GM21786 (cell line): Measurements from ENCODE around the gene VSTM1.
"Not testable (repeated sequence)": the region's sequence is repeated elsewhere in the genome, so short reads cannot be mapped to it uniquely, and the experiment has no call there.

Experiments
- ATAC-seq: cut with Tn5 transposase; IDR thresholded peaks from one replicate; pipeline ENCODE4 v1.9.1; 2021; ENCODE audit not compliant: unreplicated experiment

VSTM1 gene

GRCh38 chr19:54074851-54075250, 11.2 kb upstream of the VSTM1 start:
- no peak for ATAC-seq

DNA sequence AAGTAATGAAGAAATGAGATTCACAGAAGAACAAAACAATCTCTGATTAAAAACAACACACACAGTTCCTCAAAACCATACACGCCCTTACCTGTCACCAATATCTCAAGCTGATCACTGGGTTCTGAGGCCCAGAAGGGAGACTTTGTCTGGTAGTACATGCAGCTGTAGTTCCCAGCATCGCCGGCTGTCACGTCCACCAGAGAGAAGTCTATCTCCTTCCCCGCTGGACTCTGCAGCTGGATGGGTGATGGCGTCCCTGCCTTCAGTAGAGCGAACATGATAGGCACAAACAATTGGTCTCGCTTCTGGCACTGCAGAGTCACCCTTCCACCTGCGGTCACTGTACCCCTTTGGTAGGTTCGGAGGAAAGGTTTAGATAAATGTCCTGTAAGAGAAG, 10.1 kb upstream of the VSTM1 start:
- ATAC-seq, result no peak

GRCh38 chr19:54069470-54069869, 5.8 kb upstream of the VSTM1 start:
- ATAC-seq, result no peak

DNA sequence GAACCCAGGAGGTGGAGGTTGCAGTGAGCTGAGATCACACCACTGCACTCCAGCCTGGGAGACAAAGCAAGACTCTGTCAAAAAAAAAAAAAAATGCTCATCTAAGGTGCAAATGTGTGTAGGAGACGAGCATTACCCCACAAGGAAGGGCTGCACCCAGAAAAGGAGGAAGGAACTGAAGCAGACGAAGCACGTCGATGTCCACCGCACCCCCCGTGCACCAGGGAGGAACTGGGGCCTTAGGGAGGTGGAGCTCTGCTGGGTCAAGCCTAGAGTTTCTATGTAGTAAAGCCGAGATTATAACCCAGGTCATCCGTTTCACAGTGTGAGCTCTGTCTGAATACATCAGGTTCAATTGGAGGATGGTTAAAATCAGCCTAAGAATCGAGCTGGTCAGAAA, 1.1 kb downstream of the VSTM1 start:
- ATAC-seq, result no peak

- no peak for ATAC-seq
Observed at GRCh38 chr19:54047616-54048015, 16.1 kb downstream of the VSTM1 start.

DNA sequence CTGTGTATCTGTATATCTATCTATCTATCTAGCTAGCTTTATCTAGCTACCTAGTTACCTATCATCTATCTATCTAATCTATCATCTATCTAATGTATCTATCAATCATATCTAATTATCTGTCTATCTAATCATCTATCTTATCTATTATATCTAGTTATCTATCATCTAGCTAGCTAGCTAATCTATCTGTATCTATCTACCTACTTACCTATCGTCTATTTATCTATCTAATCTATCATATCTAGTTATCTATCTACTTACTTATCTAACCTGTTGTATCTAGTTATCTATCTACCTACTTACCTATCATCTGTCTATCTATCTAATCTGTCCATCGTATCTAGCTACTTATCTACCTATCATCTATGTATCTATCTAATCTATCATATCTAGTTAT, 17.9 kb downstream of the VSTM1 start:
- ATAC-seq, result no peak

DNA sequence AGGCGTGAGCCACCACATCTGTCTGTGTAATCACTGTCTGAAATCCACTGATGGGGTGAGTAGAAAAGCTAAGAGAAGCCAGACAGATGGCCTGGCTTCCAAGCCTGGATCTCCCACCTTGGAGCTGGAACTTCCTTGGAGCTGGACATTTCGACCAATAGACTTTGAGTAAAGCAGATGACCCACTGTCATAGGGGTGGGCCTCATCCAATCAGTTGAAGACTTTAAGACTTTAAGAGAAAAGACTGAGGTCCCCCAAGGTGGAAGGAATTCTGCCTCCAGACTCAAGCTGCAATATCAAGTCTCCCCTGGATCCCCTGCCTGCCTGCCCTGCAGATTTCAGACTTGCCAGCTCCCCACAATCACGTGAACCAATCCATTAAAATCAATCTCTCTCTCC, 20.7 kb downstream of the VSTM1 start:
- ATAC-seq, result no peak

- no peak for ATAC-seq
Observed at GRCh38 chr19:54041969-54042606, 21.6 kb downstream of the VSTM1 start.

- ATAC-seq, result no peak
Observed at GRCh38 chr19:54040003-54040402, 23.7 kb downstream of the VSTM1 start.

DNA sequence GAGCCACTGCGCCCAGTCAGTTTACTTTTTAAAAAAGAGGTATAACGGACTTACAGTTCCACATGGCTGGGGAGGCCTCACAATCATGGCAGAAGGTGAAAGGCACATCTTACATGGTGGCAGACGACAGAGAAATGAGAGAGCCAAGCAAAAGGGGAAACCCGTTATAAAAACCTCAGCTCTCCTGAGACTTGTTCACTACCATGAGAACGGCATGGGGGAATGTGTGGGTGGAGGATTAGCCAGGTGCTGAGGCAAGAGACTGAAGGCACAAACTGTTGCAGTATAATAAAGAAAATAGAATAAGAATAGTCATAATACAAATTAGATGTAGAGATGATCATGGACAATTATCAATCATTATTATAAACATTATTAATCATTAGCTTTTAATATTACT, 27.2 kb downstream of the VSTM1 start:
- not testable (repeated sequence) for ATAC-seq

DNA sequence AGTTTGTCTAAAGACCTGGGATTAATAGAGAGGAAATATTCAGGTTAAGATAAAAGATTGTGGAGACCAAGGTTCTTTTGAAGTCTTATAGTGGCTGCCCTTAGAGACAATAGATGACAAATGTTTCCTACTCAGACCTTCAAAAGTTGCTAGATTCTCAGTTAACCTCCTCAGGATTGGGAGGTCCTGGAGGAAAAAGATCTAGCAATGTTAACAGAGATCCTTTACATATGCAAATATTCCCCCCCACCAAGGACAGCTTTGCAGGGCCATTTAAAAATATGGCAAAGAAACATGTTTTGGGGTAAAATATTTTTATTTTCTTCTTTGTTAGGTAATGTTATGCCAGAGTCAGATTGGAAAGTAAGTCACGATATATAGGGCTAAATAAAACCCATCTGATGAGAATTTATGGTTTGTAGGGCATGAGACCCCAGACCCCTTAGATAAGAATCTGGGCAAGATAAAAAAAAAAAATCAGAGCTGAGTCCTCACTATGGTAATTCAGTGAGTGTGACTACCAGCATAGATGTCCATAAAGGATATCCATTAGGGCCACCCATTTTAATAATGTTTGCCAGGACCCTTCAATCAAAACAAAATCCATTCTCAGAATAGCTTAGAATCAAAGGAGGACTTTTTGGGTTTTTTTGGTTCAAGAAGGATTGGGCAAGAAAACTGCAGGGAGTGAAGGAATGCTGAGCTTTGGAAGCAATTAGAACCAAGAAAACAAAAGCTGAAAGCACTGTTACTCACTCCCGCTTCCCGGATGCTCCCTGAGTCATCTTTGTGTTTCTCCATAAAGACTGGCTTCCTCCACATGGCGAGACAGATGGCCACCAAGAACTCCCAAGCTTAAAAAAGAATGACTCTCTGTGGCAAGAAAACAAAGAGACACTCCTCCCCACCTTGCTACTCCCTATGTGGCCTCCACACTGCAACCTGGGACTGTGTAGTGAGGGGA, 28.2 kb downstream of the VSTM1 start:
- ATAC-seq, result no peak

DNA sequence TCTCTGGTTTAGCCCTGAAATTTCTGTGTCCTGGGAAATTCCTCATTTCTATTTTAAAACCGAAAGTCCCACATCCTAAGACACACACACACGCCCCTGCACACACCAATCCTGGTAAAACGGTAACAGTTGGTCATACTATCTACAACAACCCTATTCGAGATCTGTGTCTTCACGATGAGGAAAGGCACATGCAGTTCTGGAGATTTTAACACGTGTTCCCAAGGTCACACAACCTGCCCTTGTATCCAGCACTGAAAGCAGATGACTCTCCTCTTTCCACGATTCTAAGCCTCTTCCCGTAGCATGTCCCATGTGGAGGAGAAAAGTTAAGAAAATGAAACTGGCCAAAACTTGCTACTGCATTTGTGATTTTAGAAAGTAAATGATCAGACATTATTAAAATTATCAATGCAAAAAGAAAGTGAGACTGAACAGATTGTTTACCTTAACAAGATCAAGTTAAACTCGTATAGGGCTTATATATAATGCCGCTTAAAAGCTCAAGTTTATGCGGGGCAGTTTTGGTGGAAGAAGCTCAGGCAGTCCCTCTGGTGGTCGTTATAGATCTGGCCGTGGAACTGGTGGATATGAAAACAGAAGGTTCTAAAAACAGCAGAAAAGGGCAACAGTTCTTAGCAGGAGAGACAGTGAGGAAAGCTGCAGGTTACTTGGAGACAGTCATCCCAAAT, 32.7 kb downstream of the VSTM1 start:
- no peak for ATAC-seq

DNA sequence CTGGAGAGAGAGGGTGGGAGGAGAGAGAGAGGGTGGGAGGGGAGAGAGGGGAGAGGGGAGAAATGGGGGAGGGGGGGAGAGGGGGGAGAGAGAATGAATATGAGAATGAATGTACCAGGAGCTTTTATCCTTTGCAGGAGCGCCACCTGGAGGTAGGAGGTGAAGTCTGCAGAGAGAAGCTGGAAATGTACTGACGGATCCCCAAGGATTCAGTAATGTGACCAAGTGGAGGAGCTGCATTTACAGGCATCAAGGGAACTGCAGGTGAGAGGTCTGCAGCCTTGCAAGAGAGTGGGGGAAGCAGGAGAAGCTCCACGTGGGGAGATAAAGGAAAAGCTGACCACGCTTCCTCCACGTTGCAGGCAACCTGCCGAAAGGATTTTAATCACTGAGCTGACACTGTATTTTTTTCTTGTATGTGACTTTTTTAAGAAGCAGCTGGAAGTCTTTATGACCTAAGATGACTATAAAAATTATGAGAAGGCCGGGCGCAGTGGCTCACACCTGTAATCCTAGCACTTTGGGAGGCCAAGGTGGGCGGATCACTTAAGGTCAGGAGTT, 33.7 kb downstream of the VSTM1 start:
- no peak for ATAC-seq

DNA sequence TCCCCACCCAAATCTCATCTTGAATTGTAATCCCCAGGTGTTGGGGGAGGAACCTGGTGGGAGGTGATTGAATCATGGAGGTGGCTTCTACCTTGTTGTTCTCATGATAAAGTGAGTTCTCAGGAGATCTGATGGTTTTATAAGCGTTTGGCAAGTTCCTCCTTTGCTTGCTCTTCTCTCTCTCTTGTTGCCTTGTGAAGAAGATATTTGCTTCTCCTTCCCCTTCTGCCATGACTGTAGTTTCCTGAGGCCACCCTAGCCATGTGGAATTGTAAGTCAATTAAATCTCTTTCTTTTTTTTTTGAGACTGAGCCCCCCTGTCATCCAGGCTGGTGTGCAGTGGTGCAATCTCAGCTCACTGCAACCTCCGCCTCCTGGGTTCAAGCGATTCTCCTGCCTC, 34.4 kb downstream of the VSTM1 start:
- ATAC-seq, result no peak

DNA sequence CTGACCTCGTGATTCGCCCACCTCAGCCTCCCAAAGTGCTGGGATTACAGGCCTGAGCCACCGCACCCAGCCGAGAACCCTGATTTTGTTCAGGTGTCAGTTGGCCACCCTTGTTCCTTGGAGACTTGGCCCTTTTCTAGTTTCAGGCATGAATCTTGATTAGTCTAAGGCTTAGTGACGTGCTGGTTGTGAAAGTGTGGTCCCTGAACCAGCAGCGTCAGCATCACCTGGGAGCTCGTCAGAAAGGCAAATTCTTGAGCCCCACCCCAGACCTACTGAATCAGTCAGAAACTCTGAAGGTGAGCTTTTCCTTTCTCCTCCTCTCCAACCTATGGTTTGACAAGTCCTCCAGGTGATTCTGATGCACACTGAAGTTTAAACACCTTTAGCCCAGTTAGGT, 37.0 kb downstream of the VSTM1 start:
- no peak for ATAC-seq

DNA sequence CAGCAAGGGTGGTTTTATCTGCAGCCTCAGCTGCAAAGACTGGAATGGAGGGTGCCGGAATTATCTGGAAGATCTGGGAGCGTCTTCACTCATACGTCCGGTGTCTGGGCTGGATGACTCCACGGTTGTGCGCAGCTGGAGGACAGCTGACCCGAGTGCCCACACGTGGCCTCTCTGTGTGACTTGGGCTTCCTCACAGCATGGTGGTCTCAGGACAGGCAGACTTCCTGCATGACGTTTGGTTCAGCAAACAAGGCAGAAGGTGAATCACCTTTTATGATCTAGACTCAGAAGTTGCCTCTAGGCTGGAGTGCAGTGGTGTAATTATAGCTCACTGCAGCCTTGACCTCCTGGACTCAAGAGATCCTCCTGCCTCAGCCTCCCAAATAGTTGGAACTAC, 39.0 kb downstream of the VSTM1 start:
- ATAC-seq, result no peak

GRCh38 chr19:54023191-54023590, 40.5 kb downstream of the VSTM1 start:
- ATAC-seq, result no peak

GRCh38 chr19:54021932-54022331, 41.8 kb downstream of the VSTM1 start:
- ATAC-seq, result no peak

- ATAC-seq, result no peak
Observed at GRCh38 chr19:54021363-54021762, 42.3 kb downstream of the VSTM1 start.

GRCh38 chr19:54017261-54017660, 46.4 kb downstream of the VSTM1 start:
- no peak for ATAC-seq

DNA sequence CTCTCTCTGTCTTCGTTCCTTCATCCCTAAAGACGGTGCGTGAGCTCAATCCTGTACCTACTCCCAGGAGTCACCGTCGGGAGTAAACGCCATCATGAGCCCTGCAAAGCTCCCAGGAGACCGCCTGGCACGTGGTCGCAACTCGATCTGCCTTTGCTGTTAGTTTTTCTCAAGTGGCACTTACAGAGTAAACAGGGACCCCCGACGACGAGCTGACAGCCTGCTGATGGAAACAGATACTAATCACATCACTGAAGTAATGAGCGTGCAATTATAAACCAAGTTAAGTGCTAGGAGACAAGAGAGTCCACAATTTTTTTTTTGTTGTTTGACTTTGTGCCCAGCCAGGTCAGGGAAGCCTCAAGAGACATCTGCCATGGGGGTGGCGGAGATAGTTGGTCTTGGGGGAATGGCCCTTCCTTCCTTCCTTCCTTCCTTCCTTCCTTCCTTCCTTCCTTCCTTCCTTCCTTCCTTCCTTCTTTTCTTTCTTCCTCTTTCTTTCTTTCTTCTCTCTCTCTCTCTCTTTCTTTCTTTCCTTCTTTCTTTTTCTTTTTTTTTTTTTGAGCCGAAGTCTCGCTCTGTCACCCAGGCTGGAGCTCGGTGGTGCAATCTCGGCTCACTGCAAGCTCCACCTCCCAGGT, 48.7 kb downstream of the VSTM1 start:
- ATAC-seq, result no peak
